ENCODE measurements around the gene HGFAC. TPM values are rescaled to one million over a fixed set of nuclear protein-coding genes. Genes with fewer than 3 reads are reported as not detected.

The HGFAC gene
- total and polyA plus RNA-seq, 8 donors = 0.50 to 3.4 (median 1.2) TPM; not detected in 5

DNA sequence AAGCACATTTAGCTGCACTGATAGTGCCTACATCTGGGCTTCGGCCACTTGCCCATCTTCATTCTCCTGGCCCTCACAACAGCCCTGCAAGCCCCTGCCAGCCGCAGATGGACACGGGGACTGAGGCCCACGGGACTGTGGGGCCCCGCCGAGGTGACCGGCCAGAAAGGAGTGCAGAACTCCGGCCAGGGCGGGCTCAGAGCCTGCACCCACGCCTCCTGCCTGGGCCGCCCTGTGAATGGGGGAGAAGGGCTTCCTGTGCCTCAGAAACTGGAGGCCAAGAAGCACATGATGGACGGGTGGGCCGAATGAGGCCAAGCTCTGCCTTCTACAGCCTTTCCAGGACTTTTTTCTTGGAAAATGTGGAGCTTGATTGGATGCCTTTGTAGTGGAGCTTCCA is 35.7 kb upstream of the HGFAC start:
- DNase-seq = no peak
- no peaks in the 10 kb centered on the region for H3K4me1 ChIP-seq
- H3K27me3 ChIP-seq = no peaks in the 10 kb centered on the region
- WGBS, 5 donors = 83 to 96% (median 93%) methylated on average over 12 to 13 of the region's 13 CpGs
- no peaks in the 10 kb centered on the region for H3K36me3 ChIP-seq
- H3K9me3 ChIP-seq = peaks cover 0 to 4% (median 0%) of the 10 kb centered on the region in 4 donors
- TF ChIP-seq EP300 (IDR thresholded peaks at IDR 0.05) (no peak), POLR2A (IDR thresholded peaks at IDR 0.05) (no peak), POLR2AphosphoS5 (IDR thresholded peaks at IDR 0.05) (no peak)
- TF ChIP-seq, protein P1, sequence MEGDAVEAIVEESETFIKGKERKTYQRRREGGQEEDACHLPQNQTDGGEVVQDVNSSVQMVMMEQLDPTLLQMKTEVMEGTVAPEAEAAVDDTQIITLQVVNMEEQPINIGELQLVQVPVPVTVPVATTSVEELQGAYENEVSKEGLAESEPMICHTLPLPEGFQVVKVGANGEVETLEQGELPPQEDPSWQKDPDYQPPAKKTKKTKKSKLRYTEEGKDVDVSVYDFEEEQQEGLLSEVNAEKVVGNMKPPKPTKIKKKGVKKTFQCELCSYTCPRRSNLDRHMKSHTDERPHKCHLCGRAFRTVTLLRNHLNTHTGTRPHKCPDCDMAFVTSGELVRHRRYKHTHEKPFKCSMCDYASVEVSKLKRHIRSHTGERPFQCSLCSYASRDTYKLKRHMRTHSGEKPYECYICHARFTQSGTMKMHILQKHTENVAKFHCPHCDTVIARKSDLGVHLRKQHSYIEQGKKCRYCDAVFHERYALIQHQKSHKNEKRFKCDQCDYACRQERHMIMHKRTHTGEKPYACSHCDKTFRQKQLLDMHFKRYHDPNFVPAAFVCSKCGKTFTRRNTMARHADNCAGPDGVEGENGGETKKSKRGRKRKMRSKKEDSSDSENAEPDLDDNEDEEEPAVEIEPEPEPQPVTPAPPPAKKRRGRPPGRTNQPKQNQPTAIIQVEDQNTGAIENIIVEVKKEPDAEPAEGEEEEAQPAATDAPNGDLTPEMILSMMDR (IDR thresholded peaks at IDR 0.05) = no peak
- H3K4me3 ChIP-seq = no peak overlapping the region
- intact Hi-C loops (cut with DNase I; ENCODE audit: low total_unique reads) = no loop called here
- no peak overlapping the region for H3K27ac ChIP-seq

DNA sequence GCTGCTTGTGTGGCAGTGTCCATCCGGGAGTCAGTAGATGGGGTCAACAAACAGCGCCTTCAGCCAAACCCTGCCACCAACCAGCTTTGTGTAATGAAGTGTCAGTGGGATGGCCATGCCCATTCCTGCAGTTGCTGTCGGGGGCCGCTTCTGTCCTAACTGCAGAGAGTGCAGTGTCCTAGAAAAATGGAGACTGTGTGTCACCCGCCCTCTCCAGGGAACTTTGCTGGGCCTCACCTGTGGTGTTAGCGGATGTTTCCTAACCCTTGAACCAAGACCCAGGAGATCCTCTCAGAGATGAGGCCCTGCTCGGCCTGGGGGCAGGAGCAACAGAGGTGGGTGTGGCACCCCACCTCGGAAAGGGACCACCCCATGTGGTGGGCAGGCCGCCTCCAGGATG is 35.3 kb upstream of the HGFAC start:
- Histone ChIP-seq H3K4me1 (no peaks in the 10 kb centered on the region), H3K27me3 (no peaks in the 10 kb centered on the region), H3K9me3 (peaks cover 0 to 4% (median 0%) of the 10 kb centered on the region in 4 donors), H3K27ac (no peak overlapping the region), H3K4me3 (no peak overlapping the region), H3K36me3 (no peaks in the 10 kb centered on the region)
- 89 to 97% (median 93%) methylated on average over 5 to 9 of the region's 9 CpGs for WGBS, 5 donors
- DNase-seq = no peak
- TF ChIP-seq POLR2AphosphoS5 (IDR thresholded peaks at IDR 0.05) = no peak
- intact Hi-C loops (cut with DNase I; ENCODE audit: low total_unique reads) = no loop called here

DNA sequence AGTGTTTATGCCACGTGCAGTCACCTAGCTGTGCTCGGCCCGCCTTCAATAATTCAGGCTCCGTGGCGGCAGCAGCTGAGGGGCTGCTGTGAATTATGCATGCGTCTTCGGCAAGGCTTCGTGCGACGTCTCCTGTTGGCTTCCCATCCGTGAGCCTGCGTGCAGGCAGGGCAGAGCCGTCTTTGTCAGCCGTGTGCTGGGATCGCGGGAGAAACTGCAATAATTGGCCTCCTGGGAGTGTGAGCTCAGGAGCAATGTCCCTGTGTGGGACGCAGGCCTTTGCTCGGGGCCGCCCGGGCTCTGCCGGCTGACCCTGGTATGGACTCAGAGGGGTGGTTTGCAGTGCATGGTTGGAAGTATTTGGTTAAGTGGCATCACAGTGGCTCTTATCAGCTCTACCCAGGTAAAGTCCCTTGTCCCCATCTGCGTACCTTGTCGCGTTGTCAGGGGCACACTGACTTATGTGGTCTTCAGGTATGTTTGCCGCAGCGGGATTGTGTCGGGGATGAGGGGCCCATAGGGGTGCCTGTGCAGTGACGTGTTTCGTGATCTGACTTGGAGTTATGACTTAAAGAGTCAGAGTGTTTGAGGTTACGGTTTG is 34.5 kb upstream of the HGFAC start:
- 83 to 89% (median 88%) methylated on average over 27 to 30 of the region's 30 CpGs for WGBS, 5 donors
- no peaks in the 10 kb centered on the region for H3K27me3 ChIP-seq
- no peak for DNase-seq
- no peaks in the 10 kb centered on the region for H3K4me1 ChIP-seq
- no peaks in the 10 kb centered on the region for H3K36me3 ChIP-seq
- TF ChIP-seq EP300 (IDR thresholded peaks at IDR 0.05) (no peak), POLR2AphosphoS5 (IDR thresholded peaks at IDR 0.05) (no peak), POLR2A (IDR thresholded peaks at IDR 0.05) (no peak)
- TF ChIP-seq, protein P1 (IDR thresholded peaks at IDR 0.05) = no peak
- peaks cover 0 to 4% (median 0%) of the 10 kb centered on the region in 4 donors for H3K9me3 ChIP-seq
- H3K27ac ChIP-seq = no peak overlapping the region
- intact Hi-C loops (cut with DNase I; ENCODE audit: low total_unique reads) = no loop called here
- H3K4me3 ChIP-seq = no peak overlapping the region

GRCh38 chr4:3407930-3408792 is 33.6 kb upstream of the HGFAC start:
- 85 to 90% (median 89%) methylated on average over 26 of the region's 26 CpGs for WGBS, 5 donors
- DNase-seq = no peak

More at GRCh38 chr4:3407930-3408792, 33.6 kb upstream of the HGFAC start:
- Histone ChIP-seq H3K36me3 (no peaks in the 10 kb centered on the region), H3K27ac (no peak overlapping the region), H3K9me3 (peaks cover 0 to 4% (median 0%) of the 10 kb centered on the region in 4 donors), H3K27me3 (no peaks in the 10 kb centered on the region), H3K4me1 (no peaks in the 10 kb centered on the region), H3K4me3 (no peak overlapping the region)
- intact Hi-C loops (cut with DNase I; ENCODE audit: low total_unique reads) = no loop called here
- TF ChIP-seq POLR2A (IDR thresholded peaks at IDR 0.05) (no peak), POLR2AphosphoS5 (IDR thresholded peaks at IDR 0.05) (no peak), EP300 (IDR thresholded peaks at IDR 0.05) (no peak)
- TF ChIP-seq, protein P1 (IDR thresholded peaks at IDR 0.05) = no peak
